NCI-H460 (cell line): ENCODE data around the gene HAAO. TPM values are rescaled to one million over a fixed set of nuclear protein-coding genes. Genes with fewer than 3 reads are reported as not detected.

ENCODE experiments used
- total RNA-seq: library from RNA; depleted of rRNA; stranded (reverse); fragments of >200 nt; shearing (Covaris generic); gene quantifications from 2 replicates; pipeline ENCODE4 v1.2.3, GENCODE V29; 2014; rRNA removed

HAAO gene
- total RNA-seq, 1 experiment from 2014 or later: not detected

Other genes starting within 250 kb of the HAAO start
- 28.5 and 28.9 TPM in 2 replicates for gene MTA3, start 224.0 kb downstream of the HAAO start, total RNA-seq
- not detected in 2 replicates for gene OXER1, start 28.4 kb downstream of the HAAO start, total RNA-seq